IMR-90 (cell line): ENCODE results near the gene PLD3. TPM values are rescaled to one million over a fixed set of nuclear protein-coding genes. Genes with fewer than 3 reads are reported as not detected.

ENCODE experiments used
- ATAC-seq: fragments of 200-7000 bp; cut with Tn5 transposase; 2 replicates; pipeline ENCODE4 v1.9.1; 2020; ENCODE audit warnings: low read depth, mild to moderate bottlenecking, moderate library complexity
- BruUV-seq: library from RNA; stranded (reverse); fragments of 400-500 nt; replicated peaks from 2 replicates; lab custom pipeline; 2021; lab: Mats Ljungman, UMichigan
- CTCF ChIA-PET: fragments of 300-600 bp; formaldehyde crosslinking; extraction: SDS; loops from one replicate; lab custom pipeline; 2021; ENCODE audit warnings: antibody characterized with exemption; lab: Yijun Ruan, JAX
- POLR2A ChIA-PET: fragments of 300-600 bp; sonication (Branson Sonifier 250); formaldehyde crosslinking; loops from one replicate; lab custom pipeline; 2022; ENCODE audit warnings: antibody characterized with exemption; ENCODE audit not compliant: unreplicated experiment; lab: Charles Lee
- DNase-seq: peaks from one replicate; pipeline ENCODE4 v3.0.0; 2013
- H2AFZ ChIP-seq: replicated peaks from 2 replicates; pipeline ENCODE3; 2013; ENCODE audit warnings: low read length, mild to moderate bottlenecking; ENCODE audit not compliant: poor library complexity
- H2AK5ac ChIP-seq: 2 replicates; pipeline ENCODE4 v1.6.1; 2013; ENCODE audit warnings: low read depth, low read length, inconsistent platforms
- H2AK9ac ChIP-seq: replicated peaks from 2 replicates; pipeline ENCODE3; 2013; ENCODE audit warnings: mild to moderate bottlenecking, low read depth, low read length, moderate library complexity; ENCODE audit not compliant: poor library complexity
- H2BK120ac ChIP-seq: 2 replicates; pipeline ENCODE4 v1.6.1; 2013; ENCODE audit warnings: low read depth, low read length, inconsistent platforms
- H2BK15ac ChIP-seq: 3 replicates; pipeline ENCODE4 v1.6.1; 2013; ENCODE audit warnings: low read depth, low read length, inconsistent platforms
- H2BK20ac ChIP-seq: 2 replicates; pipeline ENCODE4 v1.6.1; 2013; ENCODE audit warnings: low read depth, mild to moderate bottlenecking, inconsistent platforms, low read length, moderate library complexity
- H2BK5ac ChIP-seq: 2 replicates; pipeline ENCODE4 v1.6.1; 2013; ENCODE audit warnings: mild to moderate bottlenecking, low read depth, low read length, inconsistent platforms; ENCODE audit not compliant: poor library complexity, severe bottlenecking
- H3K14ac ChIP-seq: replicated peaks from 2 replicates; pipeline ENCODE4 v1.6.1; 2013; ENCODE audit warnings: low read depth, low read length, inconsistent platforms
- H3K18ac ChIP-seq: 2 replicates; pipeline ENCODE4 v1.6.1; 2013; ENCODE audit warnings: low read depth, low read length, control low read depth
- H3K23ac ChIP-seq: 2 replicates; pipeline ENCODE4 v1.6.1; 2013; ENCODE audit warnings: low read depth, low read length, inconsistent platforms
- H3K27ac ChIP-seq: 2 replicates; pipeline ENCODE4 v1.5.1; 2013; ENCODE audit warnings: mild to moderate bottlenecking, control low read depth, low read length; ENCODE audit not compliant: insufficient read depth
- H3K27me3 ChIP-seq: 2 replicates; pipeline ENCODE4 v1.6.1; 2013; ENCODE audit warnings: low read length; ENCODE audit not compliant: control insufficient read depth, insufficient read depth
- H3K36me3 ChIP-seq: 2 replicates; pipeline ENCODE4 v1.6.1; 2013; ENCODE audit warnings: low read length, mixed read lengths; ENCODE audit not compliant: control insufficient read depth, insufficient read depth
- H3K4ac ChIP-seq: 2 replicates; pipeline ENCODE4 v1.6.1; 2013; ENCODE audit warnings: low read depth, low read length, inconsistent platforms
- H3K4me1 ChIP-seq: 2 replicates; pipeline ENCODE4 v1.6.1; 2013; ENCODE audit warnings: low read length, mixed read lengths; ENCODE audit not compliant: control insufficient read depth, insufficient read depth
- H3K4me2 ChIP-seq: 2 replicates; pipeline ENCODE4 v1.6.1; 2013; ENCODE audit warnings: low read depth, mild to moderate bottlenecking, control low read depth, low read length, moderate library complexity
- H3K4me3 ChIP-seq: 2 replicates; pipeline ENCODE4 v1.5.1; 2013; ENCODE audit warnings: low read depth, mild to moderate bottlenecking, control low read depth, low read length, moderate library complexity; ENCODE audit not compliant: insufficient read depth
- H3K56ac ChIP-seq: 2 replicates; pipeline ENCODE4 v1.6.1; 2013; ENCODE audit warnings: low read length, inconsistent platforms; ENCODE audit not compliant: insufficient read depth; ENCODE audit errors: extremely low read depth
- H3K79me1 ChIP-seq, 2 experiments: 2 replicates each; pipeline ENCODE4 v1.6.1; 2013; ENCODE audit warnings: low read length in 2 of 2, inconsistent platforms in 1 of 2, low read depth in 1 of 2
- H3K9ac ChIP-seq: 2 replicates; pipeline ENCODE4 v1.6.1; 2013; ENCODE audit warnings: low read depth, low read length, control low read depth
- H3K9me1 ChIP-seq: 2 replicates; pipeline ENCODE4 v1.6.1; 2013; ENCODE audit warnings: low read length, inconsistent platforms; ENCODE audit not compliant: insufficient read depth
- H3K9me3 ChIP-seq: 2 replicates; pipeline ENCODE4 v1.6.1; 2013; ENCODE audit warnings: low read length; ENCODE audit not compliant: control insufficient read depth, insufficient read depth
- H4K20me1 ChIP-seq: 2 replicates; pipeline ENCODE4 v1.6.1; 2013; ENCODE audit warnings: low read length, inconsistent platforms; ENCODE audit not compliant: insufficient read depth
- H4K5ac ChIP-seq: 2 replicates; pipeline ENCODE4 v1.6.1; 2013; ENCODE audit warnings: mild to moderate bottlenecking, low read depth, low read length, control low read depth
- H4K8ac ChIP-seq, 2 experiments: 2 replicates each; pipeline ENCODE4 v1.6.1; 2013; ENCODE audit warnings: low read depth in 2 of 2, low read length in 2 of 2, control low read depth in 1 of 2, inconsistent platforms in 1 of 2
- H4K91ac ChIP-seq: 2 replicates; pipeline ENCODE4 v1.6.1; 2013; ENCODE audit warnings: low read depth, low read length, inconsistent platforms; ENCODE audit not compliant: insufficient read depth
- BHLHE40 ChIP-seq: fragments of 150-350 bp; IDR thresholded peaks from 2 replicates; pipeline ENCODE4 v1.6.1; 2016; ENCODE audit warnings: mild to moderate bottlenecking, low read depth, low read length
- CEBPB ChIP-seq: IDR thresholded peaks from 2 replicates; pipeline ENCODE4 v1.6.1; 2012; ENCODE audit warnings: low read depth, low read length, improper control_type of control experiment
- CHD1 ChIP-seq: IDR thresholded peaks from 2 replicates; pipeline ENCODE4 v1.6.1; 2012; ENCODE audit warnings: low read depth, low read length, improper control_type of control experiment
- CTCF ChIP-seq: conservative IDR thresholded peaks from 2 replicates; pipeline ENCODE4 v1.5.1; 2012; ENCODE audit warnings: mild to moderate bottlenecking, low read depth, low read length, improper control_type of control experiment
- ELK1 ChIP-seq: fragments of 150-350 bp; IDR thresholded peaks from 2 replicates; pipeline ENCODE4 v1.6.1; 2016; ENCODE audit warnings: low read depth, mild to moderate bottlenecking, low read length, moderate library complexity, borderline replicate concordance
- FOS ChIP-seq: fragments of 150-350 bp; IDR thresholded peaks from 2 replicates; pipeline ENCODE4 v1.6.1; 2016; ENCODE audit warnings: low read depth, low read length
- MAFK ChIP-seq: IDR thresholded peaks from 2 replicates; pipeline ENCODE4 v1.6.1; 2012; ENCODE audit warnings: low read depth, low read length, improper control_type of control experiment
- MAZ ChIP-seq: IDR thresholded peaks from 2 replicates; pipeline ENCODE4 v1.6.1; 2012; ENCODE audit warnings: low read depth, mild to moderate bottlenecking, low read length, improper control_type of control experiment, moderate library complexity, borderline replicate concordance
- MXI1 ChIP-seq: IDR thresholded peaks from 2 replicates; pipeline ENCODE4 v1.6.1; 2012; ENCODE audit warnings: low read depth, mild to moderate bottlenecking, low read length, moderate library complexity, borderline replicate concordance
- NFE2L2 ChIP-seq: fragments of 150-350 bp; IDR thresholded peaks from 2 replicates; pipeline ENCODE4 v1.6.1; 2016; ENCODE audit warnings: low read depth, mild to moderate bottlenecking, low read length
- POLR2A ChIP-seq: IDR thresholded peaks from 2 replicates; pipeline ENCODE4 v1.6.1; 2012; ENCODE audit warnings: mild to moderate bottlenecking, low read depth, low read length
- RAD21 ChIP-seq: IDR thresholded peaks from 2 replicates; pipeline ENCODE4 v1.6.1; 2012; ENCODE audit warnings: low read length, improper control_type of control experiment
- RCOR1 ChIP-seq: IDR thresholded peaks from 2 replicates; pipeline ENCODE4 v1.6.1; 2012; ENCODE audit warnings: mild to moderate bottlenecking, low read length, improper control_type of control experiment; ENCODE audit not compliant: insufficient replicate concordance
- RFX5 ChIP-seq: IDR thresholded peaks from 2 replicates; pipeline ENCODE4 v1.8.0; 2012; ENCODE audit warnings: low read depth, mild to moderate bottlenecking, low read length, moderate library complexity
- SMC3 ChIP-seq: fragments of 150-350 bp; IDR thresholded peaks from 2 replicates; pipeline ENCODE4 v1.6.1; 2016; ENCODE audit warnings: low read depth, mild to moderate bottlenecking, antibody characterized with exemption, low read length, moderate library complexity
- USF2 ChIP-seq: fragments of 150-350 bp; IDR thresholded peaks from 2 replicates; pipeline ENCODE4 v1.6.1; 2017; ENCODE audit warnings: mild to moderate bottlenecking, antibody characterized with exemption, low read length, low read depth
- WGBS, 2 experiments: methylation state at CpG; one replicate each; pipeline versions ENCODE4 v1.1.5 to v1.1.7; 2013; ENCODE audit warnings: missing lambda C conversion rate in 2 of 2; ENCODE audit not compliant: insufficient read length in 1 of 2; ENCODE audit errors: extremely low coverage in 2 of 2; 5-methylcytosine and 5-hydroxymethylcytosine counted together
- dilution Hi-C: fragments of 300-500 bp; cut with HindIII; formaldehyde crosslinking; loops from one replicate; pipeline ENCODE4 v1.14.3; 2018; ENCODE audit warnings: low sequenced_read_pairs; ENCODE audit not compliant: unreplicated experiment
- in situ Hi-C: fragments of 300-500 bp; cut with MboI; formaldehyde crosslinking; loops from 3 replicates; pipeline ENCODE4 v1.14.3; 2019; ENCODE audit warnings: low sequenced_read_pairs, inconsistent platforms, mixed read lengths
- intact Hi-C: fragments of 100-400 bp; cut with micrococcal nuclease; formaldehyde crosslinking; loops from 2 replicates; pipeline ENCODE4 v1.10.0; 2022
- polyA plus RNA-seq, 3 experiments: library from polyadenylated mRNA; depleted of rRNA; stranded (reverse); fragments of >200 nt; gene quantifications; 2 replicates each; pipeline ENCODE4 v1.2.3, GENCODE V29; 2012; ENCODE audit warnings: low replicate concordance in 1 of 3
- total RNA-seq: library from RNA; depleted of rRNA; stranded (reverse); fragments of >200 nt; gene quantifications from 2 replicates; pipeline ENCODE4 v1.2.3, GENCODE V29; 2012

The PLD3 gene
- total and polyA plus RNA-seq, 2 of the 4 experiments (the other 2 are of a cell fraction): 117 to 665 TPM

GRCh38 chr19:40313229-40313983, 35.1 kb upstream of the PLD3 start:
- Histone ChIP-seq H3K9me1 (peaks cover 4% of the 10 kb centered on the region; the same call in 1 of the 2 replicates), H3K18ac (no peak overlapping the region), H3K27me3 (no peaks in the 10 kb centered on the region), H3K14ac (no peak overlapping the region), H3K4me2 (no peak overlapping the region), H3K56ac (no peak overlapping the region), H2AFZ (no peak overlapping the region), H3K9ac (no peak overlapping the region), H4K91ac (no peak overlapping the region), H4K20me1 (no peaks in the 10 kb centered on the region), H2BK120ac (no peak overlapping the region), H3K23ac (no peak overlapping the region), H3K27ac (no peak overlapping the region), H3K9me3 (no peaks in the 10 kb centered on the region), H2BK20ac (no peak overlapping the region), H2BK15ac (no peak overlapping the region), H3K4me3 (no peak overlapping the region), H3K79me1 (no peaks in the 10 kb centered on the region), H3K36me3 (peaks cover 1% of the 10 kb centered on the region; the same call in 1 of the 2 replicates), H3K4ac (no peak overlapping the region), H3K4me1 (no peaks in the 10 kb centered on the region), H4K8ac (no peak overlapping the region), H2BK5ac (no peak overlapping the region), H4K5ac (no peak overlapping the region), H2AK9ac (no peak overlapping the region), H2AK5ac (no peak overlapping the region)
- dilution Hi-C loops (no loop called here), in situ Hi-C loops (loop anchor here (25.0 kb wide), 1 partner anchor 199 kb away; no protein-coding TSS in a partner anchor), intact Hi-C loops (no loop called here)
- no peak for ATAC-seq
- ChIA-PET CTCF (no interaction called here), POLR2A (no interaction called here)
- WGBS, 2 experiments: no CpG with 5 or more reads among the region's 9 CpGs
- DNase-seq: no peak
- BruUV-seq: no TSS peak
- TF ChIP-seq RAD21: no peak
- TF ChIP-seq SMC3: no peak
- TF ChIP-seq CEBPB: no peak
- no peak for TF ChIP-seq ELK1
- no peak for TF ChIP-seq USF2
- TF ChIP-seq FOS: no peak
- TF ChIP-seq CTCF: no peak
- TF ChIP-seq MXI1: no peak
- no peak for TF ChIP-seq NFE2L2
- no peak for TF ChIP-seq RCOR1
- TF ChIP-seq RFX5: no peak
- no peak for TF ChIP-seq CHD1
- TF ChIP-seq MAFK: no peak
- no peak for TF ChIP-seq POLR2A
- TF ChIP-seq MAZ: no peak
- no peak for TF ChIP-seq BHLHE40
